ENCODE measurements around the gene TP73.

TP73 gene

DNA sequence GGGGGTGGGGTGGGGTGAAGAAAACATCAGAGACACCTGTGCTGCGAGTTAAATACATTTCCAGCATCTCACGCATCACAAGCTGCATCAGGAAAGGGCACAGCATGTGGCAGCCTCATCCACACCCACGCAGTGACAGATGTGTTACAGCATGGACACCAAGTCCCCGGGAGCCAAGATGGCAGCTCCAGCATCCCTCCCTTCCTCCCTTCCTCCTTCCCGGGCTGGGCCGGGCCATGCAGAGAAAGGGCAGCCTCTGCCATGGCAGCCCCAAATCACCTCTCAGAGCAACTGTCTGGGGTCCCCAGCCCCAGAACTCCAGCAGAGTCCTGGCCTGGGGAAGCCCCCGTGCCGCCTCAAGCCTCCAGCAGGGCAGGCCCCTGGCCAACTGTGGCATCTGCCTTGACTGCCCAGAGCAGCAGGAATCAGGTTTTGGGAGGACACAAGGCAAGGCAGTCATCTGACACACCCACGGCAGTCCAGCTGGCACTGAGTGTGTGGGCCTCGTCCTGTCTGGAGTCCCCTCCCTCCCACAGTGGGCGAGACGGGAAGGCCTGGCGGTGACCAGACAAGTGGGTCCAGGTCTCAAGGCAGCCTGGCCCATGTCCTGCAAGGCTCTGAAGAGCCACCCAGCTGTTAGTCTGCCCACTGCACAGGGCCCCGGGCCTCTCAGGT lies 126.4 kb downstream of the TP73 start:
- H3K4me1 Mint-ChIP-seq (ENCODE audit: low read depth), result peaks cover 2% of the 10 kb centered on the region
- no peak overlapping the region for H3K4me3 Mint-ChIP-seq
- H3K36me3 Mint-ChIP-seq (ENCODE audit: low read depth), result peaks cover 18% of the 10 kb centered on the region
- H3K9me3 Mint-ChIP-seq, result no peaks in the 10 kb centered on the region
- no peak overlapping the region for H3K27ac Mint-ChIP-seq
- H3K27me3 Mint-ChIP-seq (ENCODE audit: low read depth), result no peaks in the 10 kb centered on the region

GRCh38 chr1:3779265-3779911 lies 127.1 kb downstream of the TP73 start:
- H3K4me3 Mint-ChIP-seq, result no peak overlapping the region
- H3K36me3 Mint-ChIP-seq (ENCODE audit: low read depth), result peaks cover 22% of the 10 kb centered on the region
- H3K27me3 Mint-ChIP-seq (ENCODE audit: low read depth), result no peaks in the 10 kb centered on the region
- no peaks in the 10 kb centered on the region for H3K9me3 Mint-ChIP-seq
- H3K27ac Mint-ChIP-seq, result no peak overlapping the region
- peaks cover 2% of the 10 kb centered on the region for H3K4me1 Mint-ChIP-seq (ENCODE audit: low read depth)

- Mint-ChIP-seq H3K36me3 (ENCODE audit: low read depth) (peaks cover 27% of the 10 kb centered on the region), H3K9me3 (no peaks in the 10 kb centered on the region), H3K4me3 (no peak overlapping the region), H3K4me1 (ENCODE audit: low read depth) (peaks cover 2% of the 10 kb centered on the region), H3K27ac (no peak overlapping the region), H3K27me3 (ENCODE audit: low read depth) (no peaks in the 10 kb centered on the region)
These were observed 127.6 kb downstream of the TP73 start for GRCh38 chr1:3779912-3780416.

GRCh38 chr1:3780901-3781300 lies 128.6 kb downstream of the TP73 start:
- no peak overlapping the region for H3K27ac Mint-ChIP-seq

GRCh38 chr1:3783651-3784474 lies 131.5 kb downstream of the TP73 start:
- Mint-ChIP-seq H3K4me1 (ENCODE audit: low read depth) (peaks cover 14% of the 10 kb centered on the region), H3K4me3 (no peak overlapping the region), H3K27ac (no peak overlapping the region), H3K36me3 (ENCODE audit: low read depth) (peaks cover 39% of the 10 kb centered on the region), H3K9me3 (no peaks in the 10 kb centered on the region), H3K27me3 (ENCODE audit: low read depth) (no peaks in the 10 kb centered on the region)

More at GRCh38 chr1:3780901-3781300, 128.6 kb downstream of the TP73 start:
- H3K9me3 Mint-ChIP-seq, result no peaks in the 10 kb centered on the region
- H3K4me1 Mint-ChIP-seq (ENCODE audit: low read depth), result no peaks in the 10 kb centered on the region
- H3K4me3 Mint-ChIP-seq, result no peak overlapping the region
- no peaks in the 10 kb centered on the region for H3K27me3 Mint-ChIP-seq (ENCODE audit: low read depth)
- peaks cover 33% of the 10 kb centered on the region for H3K36me3 Mint-ChIP-seq (ENCODE audit: low read depth)

GRCh38 chr1:3785045-3785444 lies 132.7 kb downstream of the TP73 start:
- Mint-ChIP-seq H3K27me3 (ENCODE audit: low read depth) (no peaks in the 10 kb centered on the region), H3K4me1 (ENCODE audit: low read depth) (peaks cover 14% of the 10 kb centered on the region), H3K9me3 (no peaks in the 10 kb centered on the region), H3K36me3 (ENCODE audit: low read depth) (peaks cover 34% of the 10 kb centered on the region), H3K4me3 (no peak overlapping the region), H3K27ac (no peak overlapping the region)

DNA sequence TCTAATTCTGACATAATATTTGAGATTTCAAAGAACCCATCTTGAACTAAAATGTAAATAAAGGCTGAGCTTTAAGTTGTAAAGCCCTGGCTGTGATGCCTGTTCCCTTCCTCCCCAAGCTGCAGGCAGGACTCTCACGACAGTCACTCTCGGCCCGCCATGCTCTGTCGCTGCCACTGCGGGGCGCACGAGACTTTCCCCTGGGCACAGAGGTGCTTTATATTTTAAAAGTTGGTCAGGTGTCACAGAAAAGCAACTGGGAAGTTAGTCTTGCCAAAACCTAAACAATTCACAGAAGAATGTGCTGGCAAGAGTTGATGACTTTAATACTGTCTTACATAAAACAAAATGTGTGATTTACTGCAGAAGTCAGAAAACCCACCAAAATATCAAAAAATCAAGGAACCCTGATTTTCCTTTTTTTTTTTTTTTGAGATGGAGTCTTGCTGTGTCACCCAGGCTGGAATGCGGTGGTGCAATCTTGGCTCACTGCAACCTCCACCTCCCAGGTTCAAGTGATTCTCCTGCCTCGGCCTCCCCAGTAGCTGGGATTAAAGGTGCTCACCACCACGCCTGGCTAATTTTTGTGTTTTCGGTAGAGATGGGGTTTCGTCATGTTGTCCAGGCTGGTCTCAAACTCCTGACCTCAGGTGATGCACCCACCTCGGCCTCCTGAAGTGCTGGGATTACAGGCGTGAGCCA lies 133.3 kb downstream of the TP73 start:
- H3K27me3 Mint-ChIP-seq (ENCODE audit: low read depth), result no peaks in the 10 kb centered on the region
- peaks cover 14% of the 10 kb centered on the region for H3K4me1 Mint-ChIP-seq (ENCODE audit: low read depth)
- no peak overlapping the region for H3K27ac Mint-ChIP-seq
- no peak overlapping the region for H3K4me3 Mint-ChIP-seq
- H3K36me3 Mint-ChIP-seq (ENCODE audit: low read depth), result peaks cover 29% of the 10 kb centered on the region
- no peaks in the 10 kb centered on the region for H3K9me3 Mint-ChIP-seq

All from T-helper 1 cell treated with Interleukin-12 subunit alpha and Interleukin-12 subunit beta and Interleukin-4 antibody, amounts not matched to agents 30 μg/mL and 1 μg/mL, for 36 hours (primary cell).